Sciatic nerve (tissue), 2 donors: ENCODE measurements around the gene RAB1A. TPM values are rescaled to one million over a fixed set of nuclear protein-coding genes. Genes with fewer than 3 reads are reported as not detected.

Source experiments
- ATAC-seq: fragments of 200-7000 bp; cut with Tn5 transposase; one replicate; pipeline ENCODE4 v1.9.1; 2020; ENCODE audit warnings: mild to moderate bottlenecking, moderate library complexity
- DNase-seq: peaks from one replicate; pipeline ENCODE4 v3.0.0-alpha.2; 2020; ENCODE audit warnings: low spot score
- intact Hi-C: fragments of 100-400 bp; cut with DNase I; formaldehyde crosslinking; loops from one replicate; pipeline ENCODE4 v1.14.2; 2022
- total RNA-seq: library from RNA; stranded (reverse); fragmentation: NEBNext Ultra II Directional; extraction: Animal tissue kit (Norgen Biotek cat#: 25700); gene quantifications from one replicate; pipeline ENCODE4 v1.2.1, GENCODE V29; 2021
- donor health status: DM: no; HTN: no; CAD: no.
- donor health status: DM: no; HTN: no; CAD: no.

The RAB1A gene
- total RNA-seq, 1 donor from 2014 or later, result 100 TPM

- intact Hi-C loops, result no loop called here
- DNase-seq (no peak), ATAC-seq (no peak)
Observed at GRCh38 chr2:65049010-65049639, 80.8 kb downstream of the RAB1A start.

GRCh38 chr2:65046633-65047407 lies 83.1 kb downstream of the RAB1A start:
- no peak for DNase-seq
- ATAC-seq, result peak; percentile 95
- intact Hi-C loops, result no loop called here

GRCh38 chr2:65045651-65046050 lies 84.3 kb downstream of the RAB1A start:
- no peak for DNase-seq
- ATAC-seq, result no peak
- intact Hi-C loops, result no loop called here

- DNase-seq (no peak), ATAC-seq (no peak)
- intact Hi-C loops, result loop anchor here (5.0 kb wide), 1 partner anchor 127 kb away; no protein-coding TSS in a partner anchor
Observed at GRCh38 chr2:65044097-65044735, 85.7 kb downstream of the RAB1A start.

GRCh38 chr2:65043001-65043400 lies 86.9 kb downstream of the RAB1A start:
- DNase-seq (no peak), ATAC-seq (no peak)
- intact Hi-C loops, result loop anchor here (5.0 kb wide), 1 partner anchor 126 kb away; no protein-coding TSS in a partner anchor

GRCh38 chr2:65040400-65041261 lies 89.3 kb downstream of the RAB1A start:
- ATAC-seq, result peak; percentile 97
- peak; percentile 92 for DNase-seq
- intact Hi-C loops, result loop anchor here (5.0 kb wide), 1 partner anchor 123 kb away; no protein-coding TSS in a partner anchor

GRCh38 chr2:65039640-65040039 lies 90.3 kb downstream of the RAB1A start:
- ATAC-seq, result no peak
- no peak for DNase-seq
- intact Hi-C loops, result loop anchor here (5.0 kb wide), 1 partner anchor 122 kb away; no protein-coding TSS in a partner anchor

- intact Hi-C loops, result no loop called here
- DNase-seq, result no peak
- ATAC-seq, result no peak
Observed at GRCh38 chr2:65037178-65037577, 92.7 kb downstream of the RAB1A start.

Other genes with a start within 250 kb of the RAB1A start
- 14.3 TPM for gene SLC1A4, start 140.7 kb downstream of the RAB1A start, total RNA-seq
- 29.1 TPM for gene CEP68, start 73.7 kb downstream of the RAB1A start, total RNA-seq
- 187 TPM for gene ACTR2, start 97.7 kb upstream of the RAB1A start, total RNA-seq